Measurements from ENCODE around the gene FGF2.

- TF ChIP-seq ZFX (IDR thresholded peaks at IDR 0.05; ENCODE audit: borderline replicate concordance) (no peak), CTCF (IDR thresholded peaks at IDR 0.05) (no peak)
These were observed 83.1 kb downstream of the FGF2 start for GRCh38 chr4:122909683-122910082.
